NCI-H1694 (cell line): ENCODE data around the gene KLK10.

Experiments
- DNase-seq: peaks from one replicate; lab custom pipeline; 2025; lab: John Stamatoyannopoulos, UW

KLK10 gene, protein sequence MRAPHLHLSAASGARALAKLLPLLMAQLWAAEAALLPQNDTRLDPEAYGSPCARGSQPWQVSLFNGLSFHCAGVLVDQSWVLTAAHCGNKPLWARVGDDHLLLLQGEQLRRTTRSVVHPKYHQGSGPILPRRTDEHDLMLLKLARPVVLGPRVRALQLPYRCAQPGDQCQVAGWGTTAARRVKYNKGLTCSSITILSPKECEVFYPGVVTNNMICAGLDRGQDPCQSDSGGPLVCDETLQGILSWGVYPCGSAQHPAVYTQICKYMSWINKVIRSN

DNA sequence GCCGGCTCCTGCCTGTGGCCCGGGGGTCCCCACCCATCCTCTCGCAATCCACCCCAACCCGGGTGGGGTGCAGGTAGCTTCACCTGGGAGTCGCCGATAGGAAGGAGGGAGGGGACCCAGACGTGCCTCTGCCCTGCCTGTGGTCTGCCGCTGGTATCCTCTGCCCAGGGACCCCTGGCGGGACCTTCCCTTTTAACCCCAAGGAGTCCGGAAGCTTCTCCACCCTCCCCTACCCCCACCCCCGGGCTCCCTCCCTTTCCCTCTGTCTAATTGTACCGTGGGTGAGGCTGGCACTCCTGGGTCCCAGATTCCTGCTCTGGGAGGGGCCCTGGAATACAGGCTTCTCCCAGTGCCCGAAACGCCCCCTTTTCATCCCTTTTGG lies at the start of gene KLK10:
Gene KLK10 (minus strand): TSS at position 166 of the 382 bp plus-strand sequence. CDS start 579 bp downstream, outside the sequence.
- no peak for DNase-seq

DNA sequence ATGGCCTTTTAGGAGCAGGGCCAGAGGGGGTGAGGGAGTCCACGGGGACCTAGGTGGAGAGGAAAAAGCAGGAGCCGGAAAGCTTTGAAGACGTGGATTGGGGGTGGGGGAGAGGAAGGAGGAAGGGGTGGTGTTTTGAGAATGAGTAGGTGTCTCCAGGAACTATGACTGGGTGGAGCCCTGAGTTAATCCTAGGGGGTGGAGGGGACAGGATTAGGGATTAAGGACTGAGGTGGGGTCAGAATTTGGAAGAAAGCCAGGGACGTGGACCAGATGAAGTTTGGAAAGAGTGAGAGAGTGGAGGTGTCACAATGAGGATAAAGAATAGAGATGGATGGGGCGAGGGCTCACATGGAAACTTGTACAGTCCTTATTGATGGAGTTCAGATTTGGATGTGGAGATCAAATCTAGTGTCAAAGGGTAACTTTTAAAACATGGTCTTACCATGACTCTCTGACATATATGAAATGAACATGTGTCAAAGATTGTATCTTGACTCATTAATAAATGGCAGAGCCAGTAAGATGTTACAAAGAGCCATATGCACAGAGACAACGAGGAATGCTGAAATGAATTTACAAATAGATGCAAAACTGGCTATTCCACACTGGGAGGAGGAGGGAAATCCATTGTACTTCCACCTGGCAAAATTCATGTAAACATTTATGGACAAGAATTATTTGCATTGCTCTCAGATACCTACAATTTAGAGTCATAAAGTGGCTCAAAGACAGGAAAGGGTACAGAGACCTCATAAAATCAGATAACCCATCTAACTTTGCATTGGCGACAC lies 47.1 kb upstream of the KLK10 start:
- DNase-seq = no peak

DNA sequence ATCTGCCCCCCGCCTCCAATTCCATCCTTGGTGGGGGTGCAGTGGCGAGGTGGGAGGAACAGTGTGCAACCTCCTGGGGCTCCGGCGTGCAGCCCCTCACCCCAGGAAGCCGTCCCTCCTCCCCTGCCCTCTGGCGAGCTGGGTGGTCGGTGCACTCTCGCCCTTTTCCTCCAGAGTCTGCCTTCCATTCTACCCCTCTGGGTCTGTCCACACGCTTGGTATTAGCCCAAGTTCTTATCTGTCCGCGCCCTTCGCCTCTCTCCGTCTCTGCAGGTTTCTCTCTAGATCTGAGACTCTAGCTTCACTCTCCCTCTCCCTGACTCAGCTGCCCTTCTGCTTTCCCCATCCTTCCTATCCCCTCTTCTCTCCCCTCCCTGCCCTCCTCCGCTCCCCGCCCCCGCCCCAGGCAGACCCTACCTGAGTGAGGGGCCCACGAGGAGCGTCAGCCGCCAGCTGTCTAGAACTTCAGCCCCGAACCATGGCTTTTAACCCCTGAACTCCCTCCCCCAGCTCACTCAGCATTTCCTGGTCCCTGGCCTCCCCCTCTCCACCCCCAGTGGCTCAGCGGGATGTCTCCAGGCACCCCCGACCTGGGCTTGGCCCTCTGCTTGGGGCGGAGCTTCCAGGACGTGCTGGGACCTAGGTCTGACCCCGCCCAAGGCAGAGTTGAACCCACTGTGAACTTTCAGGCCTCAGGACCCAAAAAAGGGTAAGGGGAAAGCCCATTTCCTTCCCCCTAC lies 45.9 kb upstream of the KLK10 start:
- no peak for DNase-seq

DNA sequence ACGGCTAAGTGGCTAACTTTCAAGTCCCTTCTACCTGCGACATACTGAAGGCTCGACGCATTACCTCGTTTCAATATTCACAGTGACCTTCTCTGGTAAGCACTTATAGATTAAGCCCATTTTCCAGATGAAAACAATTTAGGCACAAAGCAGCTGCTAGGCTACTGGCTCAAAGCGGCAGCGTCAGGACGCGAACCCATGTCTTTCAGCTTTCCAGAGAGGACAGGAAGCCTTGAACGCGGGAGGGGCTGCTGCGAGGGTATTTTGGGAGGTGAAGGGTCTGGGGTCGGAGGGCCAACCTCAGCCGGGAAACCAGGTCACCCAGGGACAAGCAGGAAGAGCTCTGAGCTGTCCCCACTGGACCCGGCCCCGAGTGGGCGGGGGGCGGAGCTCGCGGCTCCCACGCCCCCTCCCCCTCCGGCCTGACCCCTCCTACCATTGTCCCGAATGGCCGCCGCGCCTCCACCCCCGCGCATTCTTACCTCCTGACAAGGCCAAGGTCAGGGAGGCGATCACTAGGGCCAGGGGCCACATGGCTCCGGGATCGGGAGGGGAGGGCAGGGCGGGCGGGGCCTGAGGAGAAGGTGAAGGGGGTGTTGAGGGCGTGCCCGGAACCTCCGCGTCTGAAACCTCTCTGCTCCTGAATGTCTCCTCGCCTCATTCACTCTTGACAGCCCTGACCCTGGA lies 45.2 kb upstream of the KLK10 start, which contains the start of gene KLK13:
Gene KLK13 (minus strand): TSS at position 559 of the 687 bp plus-strand sequence. CDS start 25 bp downstream, at position 534.
- no peak for DNase-seq

DNA sequence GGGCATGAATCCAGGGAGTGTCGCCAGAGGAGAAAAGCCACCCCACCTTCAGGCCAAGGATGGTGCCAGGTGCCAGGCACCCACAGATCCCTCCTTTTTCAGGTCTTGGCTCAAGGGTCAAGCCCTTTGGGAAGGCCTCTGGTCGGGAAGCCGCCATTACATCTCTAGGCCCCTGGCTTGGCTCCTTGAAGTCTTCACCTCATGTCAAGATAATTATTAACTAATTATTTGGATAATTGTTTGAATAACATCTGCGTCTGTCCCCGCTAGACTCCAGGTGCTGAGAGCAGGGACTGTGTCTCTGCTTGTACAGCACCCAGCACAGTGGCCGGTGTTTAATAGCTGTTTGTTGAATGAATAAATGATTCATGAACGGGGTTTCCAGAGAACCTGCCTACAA lies 44.2 kb upstream of the KLK10 start:
- DNase-seq = no peak

DNA sequence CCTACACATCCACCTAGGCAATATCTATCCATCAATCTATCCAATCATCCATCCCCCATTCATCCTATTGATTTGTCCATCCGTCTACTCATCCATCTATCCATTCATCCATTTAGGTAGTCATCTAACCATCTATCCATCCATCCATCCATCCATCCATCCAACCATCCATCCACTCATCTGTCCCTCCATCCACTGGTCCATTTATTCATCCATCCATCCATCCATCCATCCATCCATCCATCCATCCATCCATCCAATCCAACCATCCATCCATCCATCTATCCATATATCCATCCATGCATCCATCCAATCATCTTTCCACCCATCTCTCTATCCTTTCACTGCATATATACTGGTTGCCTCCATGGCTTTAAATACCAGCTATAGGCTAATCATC lies 41.5 kb upstream of the KLK10 start:
- no peak for DNase-seq

DNA sequence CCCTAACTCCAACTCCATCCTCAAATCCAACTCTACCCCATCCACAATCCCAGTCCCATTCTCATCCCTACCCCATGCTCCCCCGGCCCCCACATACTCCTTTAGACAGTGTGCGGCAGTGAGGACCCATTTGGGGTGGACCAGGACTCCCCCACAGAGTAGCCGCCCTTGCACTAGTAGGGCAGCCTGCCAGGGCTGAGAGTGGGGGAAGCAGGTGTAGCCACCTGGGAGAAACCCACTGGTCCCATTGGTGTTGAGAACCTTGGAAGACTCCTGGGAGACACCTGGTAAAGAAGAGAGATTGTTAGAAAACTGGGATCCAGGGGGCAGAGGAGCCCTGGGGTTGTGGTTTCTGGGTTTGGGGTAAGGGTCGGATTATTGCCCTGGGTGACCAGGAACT lies 40.8 kb upstream of the KLK10 start:
- no peak for DNase-seq

DNA sequence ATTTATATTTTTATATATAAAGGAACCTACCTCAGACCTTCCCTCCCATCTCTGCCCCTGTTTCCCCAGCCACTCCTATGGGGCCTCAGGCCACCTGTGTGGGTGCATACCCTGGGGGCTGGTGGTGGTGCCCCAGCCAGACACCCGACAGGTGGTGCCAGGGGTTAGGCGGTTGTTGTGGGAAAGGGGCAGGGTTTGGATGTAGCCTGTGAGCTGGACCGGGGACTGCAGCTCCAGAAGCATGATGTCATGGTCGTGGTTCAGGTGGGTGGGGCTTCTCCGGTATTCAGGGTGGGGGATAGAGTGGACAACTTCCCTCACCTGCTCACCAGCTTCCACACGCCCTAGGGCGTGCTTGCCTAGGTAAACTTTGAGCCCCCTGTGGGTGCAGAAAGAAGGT lies 40.2 kb upstream of the KLK10 start:
- no peak for DNase-seq

DNA sequence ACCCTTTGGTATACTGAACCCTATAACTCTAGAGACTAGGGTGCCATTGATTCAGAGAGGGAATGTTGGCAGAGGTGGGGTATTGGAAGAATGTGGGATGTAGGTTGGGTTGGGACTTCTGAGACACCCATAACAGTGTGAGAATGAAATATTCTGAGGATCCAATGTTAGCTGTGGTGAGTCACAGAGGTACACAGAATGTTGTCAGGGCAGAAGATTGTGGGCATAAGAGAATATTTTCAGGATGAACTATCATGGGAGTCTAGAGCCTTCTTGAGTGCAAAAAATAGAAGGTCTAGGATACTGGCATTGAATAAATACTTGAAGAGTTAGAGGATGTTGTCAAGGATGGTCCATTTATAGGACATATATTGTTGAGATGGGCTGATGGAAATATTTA lies 36.4 kb upstream of the KLK10 start:
- no peak for DNase-seq

DNA sequence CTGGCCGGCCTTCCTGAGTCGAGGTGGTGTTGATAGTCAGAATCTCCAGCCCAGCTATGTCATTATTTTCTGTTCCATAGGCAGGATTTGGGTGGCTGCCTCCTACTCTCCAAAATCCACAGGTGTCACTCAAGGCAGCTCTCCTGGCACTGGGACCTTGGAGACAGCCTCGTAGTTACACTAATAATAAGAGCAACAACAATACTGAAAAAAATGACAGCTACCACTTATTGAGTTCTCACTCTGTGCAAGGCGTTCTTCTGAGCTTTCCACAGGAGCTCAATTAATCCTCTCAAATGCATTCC lies 27.5 kb upstream of the KLK10 start:
- DNase-seq = no peak

DNA sequence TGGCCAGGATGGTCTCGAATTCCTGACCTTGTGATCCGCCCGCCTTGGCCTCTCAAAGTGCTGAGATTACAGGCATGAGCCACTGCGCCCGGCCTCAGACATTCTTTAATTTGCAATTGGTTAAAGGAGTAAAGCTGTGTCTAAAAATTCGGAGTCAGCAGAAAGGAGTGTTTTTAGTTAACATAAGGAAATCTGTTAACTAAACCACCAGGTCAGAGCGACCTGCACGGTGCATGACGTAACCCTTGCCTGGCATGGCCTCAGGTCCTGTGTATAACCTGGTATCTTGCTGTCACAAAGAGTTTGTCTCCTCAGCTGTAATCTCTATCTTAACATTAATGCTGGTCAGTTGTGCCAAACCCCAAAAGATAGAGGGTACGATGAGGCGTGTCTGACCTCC lies 24.8 kb upstream of the KLK10 start:
- DNase-seq = no peak

DNA sequence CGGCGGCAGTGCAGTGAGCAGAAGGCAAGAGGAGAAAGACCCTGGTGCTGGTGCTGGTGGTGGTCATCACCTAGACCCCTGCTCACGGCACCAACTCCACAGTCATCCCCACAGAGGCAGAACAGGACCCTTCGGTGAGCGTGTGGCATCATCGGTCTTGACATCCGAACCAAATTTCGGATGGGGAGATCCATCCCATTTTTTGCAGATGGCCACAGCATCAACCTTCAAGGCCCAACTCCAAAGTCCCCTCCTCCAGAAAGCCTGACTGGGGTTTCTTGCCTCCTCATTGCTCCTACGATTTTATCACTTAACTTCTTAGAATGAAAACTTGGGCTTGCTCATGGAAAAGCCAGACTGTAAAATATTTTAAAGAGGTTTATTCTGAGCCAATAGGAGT lies 24.0 kb upstream of the KLK10 start:
- DNase-seq = no peak

DNA sequence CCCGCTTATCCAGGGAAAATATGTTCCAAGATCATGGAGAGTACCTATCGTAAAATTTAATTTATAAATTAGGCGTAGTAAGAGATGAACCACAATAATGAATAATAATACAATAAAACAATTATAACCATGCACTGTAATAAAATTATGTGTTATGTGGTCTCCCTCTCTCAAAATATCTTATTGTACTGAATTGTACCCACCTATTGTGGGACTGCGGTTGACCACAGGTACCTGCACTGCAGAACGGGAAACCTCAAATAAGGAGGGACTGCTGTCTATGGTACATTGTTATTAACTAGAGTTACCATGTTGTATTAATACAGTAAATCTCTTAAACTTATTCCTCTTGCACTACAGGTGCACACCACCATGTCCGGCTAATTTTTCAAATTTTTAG lies 20.6 kb upstream of the KLK10 start:
- DNase-seq = no peak

DNA sequence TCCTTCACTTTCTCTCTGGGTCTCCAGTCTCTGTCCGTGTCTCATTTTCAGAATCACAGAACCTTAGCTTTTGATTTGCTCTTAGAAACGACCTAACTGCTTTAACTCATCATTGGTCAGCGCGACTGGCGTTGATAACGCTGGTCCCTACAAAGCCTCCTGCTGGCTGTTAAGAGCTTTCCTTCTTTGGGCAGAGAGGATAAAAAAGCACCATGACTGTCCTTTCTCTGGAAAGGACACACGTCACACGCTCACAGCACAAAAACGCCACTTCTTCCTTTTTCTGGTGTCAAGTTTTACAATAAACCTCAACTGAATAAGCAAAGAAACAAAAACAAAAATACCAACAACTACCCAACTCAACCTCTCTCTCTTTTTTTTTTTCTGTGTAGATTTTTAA lies 17.0 kb upstream of the KLK10 start:
- DNase-seq = no peak

DNA sequence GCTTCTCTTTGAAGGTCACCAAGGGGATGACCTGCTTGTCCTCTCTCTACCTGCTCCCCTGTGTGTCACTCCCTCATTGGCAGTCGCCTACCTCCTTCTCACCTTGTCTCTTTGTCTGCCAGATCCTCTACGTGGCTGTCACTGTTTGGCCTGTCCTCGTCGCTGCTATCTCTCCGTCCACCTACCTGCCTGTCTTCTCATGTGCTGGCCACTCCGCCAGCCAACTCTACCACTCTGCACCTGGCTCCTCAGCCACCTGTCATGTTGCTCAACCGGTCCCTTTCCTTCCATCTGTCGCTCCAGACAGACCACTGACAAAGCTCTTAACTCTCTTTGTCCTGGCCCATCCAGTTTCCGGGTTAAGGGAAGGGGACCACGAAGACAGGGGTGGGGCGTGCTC lies 15.2 kb upstream of the KLK10 start, which contains the start of gene KLK12:
Gene KLK12 (minus strand): TSS at position 299 of the 400 bp plus-strand sequence. CDS start 381 bp downstream, outside the sequence.
- no peak for DNase-seq

DNA sequence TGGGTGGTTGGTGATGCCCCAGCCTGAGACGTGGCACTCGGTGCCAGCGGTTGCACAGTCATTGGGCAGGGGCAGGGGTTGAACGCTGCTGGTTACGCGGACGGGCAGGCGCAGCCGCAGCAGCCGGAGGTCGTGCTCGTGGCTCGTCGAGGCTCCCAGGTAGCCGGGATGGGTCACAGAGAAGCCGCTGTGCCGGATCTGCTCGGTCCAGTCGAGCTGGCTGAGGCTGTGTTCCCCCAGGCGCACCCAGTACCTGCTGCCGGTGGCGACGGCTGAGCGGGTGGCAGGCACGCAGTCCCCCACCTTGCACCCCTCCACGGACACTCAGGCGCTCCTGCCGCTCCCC lies 12.3 kb upstream of the KLK10 start:
- DNase-seq = no peak

DNA sequence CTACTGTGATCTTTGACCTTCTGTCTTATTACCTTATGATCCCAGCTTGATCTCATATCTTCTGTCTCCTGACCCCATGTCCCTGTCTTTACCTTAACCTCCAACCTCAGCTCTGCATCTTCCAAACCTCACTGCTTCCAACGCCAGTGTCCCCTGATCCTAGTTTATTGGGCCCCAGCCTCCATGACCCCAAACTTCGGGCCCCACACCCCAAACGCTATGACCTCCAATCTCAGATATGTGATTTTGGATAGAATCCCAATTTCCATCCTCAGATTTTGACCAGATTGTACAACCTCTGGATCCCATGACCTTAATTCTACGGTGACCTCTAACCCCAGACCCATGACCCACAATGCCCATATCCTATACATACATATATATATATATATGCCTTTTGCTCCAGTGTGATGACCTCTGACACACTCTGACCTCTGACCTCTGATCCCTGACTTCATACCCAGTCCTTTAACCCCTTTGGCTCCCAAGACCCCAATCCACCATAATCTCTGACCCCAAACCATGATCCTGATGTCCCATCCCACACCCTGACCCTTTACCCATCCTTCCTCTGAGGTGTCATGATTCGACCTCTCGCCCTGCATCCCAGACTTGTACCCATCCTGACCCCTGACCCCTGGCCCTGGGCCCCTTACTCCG lies 11.8 kb upstream of the KLK10 start:
- DNase-seq = no peak

DNA sequence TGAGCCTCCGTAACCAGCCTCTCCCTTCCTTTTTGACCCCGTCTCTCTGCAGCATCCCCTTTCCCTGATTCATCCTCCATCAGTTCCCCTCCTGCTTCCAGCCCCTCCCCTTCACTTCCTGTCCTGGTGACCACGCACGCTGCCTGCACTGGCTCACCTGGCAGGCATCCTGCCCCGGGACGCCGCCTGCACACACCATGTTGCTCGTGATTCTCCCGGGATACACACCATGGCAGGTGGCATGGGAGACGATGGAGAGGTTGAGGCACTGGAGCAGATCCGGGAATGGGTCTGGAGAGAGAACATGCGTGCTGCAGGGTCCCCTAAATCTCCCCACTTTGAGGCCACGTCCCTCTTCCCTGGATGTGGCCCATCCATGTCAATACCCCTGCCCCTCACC lies 11.1 kb upstream of the KLK10 start:
- DNase-seq = no peak

DNA sequence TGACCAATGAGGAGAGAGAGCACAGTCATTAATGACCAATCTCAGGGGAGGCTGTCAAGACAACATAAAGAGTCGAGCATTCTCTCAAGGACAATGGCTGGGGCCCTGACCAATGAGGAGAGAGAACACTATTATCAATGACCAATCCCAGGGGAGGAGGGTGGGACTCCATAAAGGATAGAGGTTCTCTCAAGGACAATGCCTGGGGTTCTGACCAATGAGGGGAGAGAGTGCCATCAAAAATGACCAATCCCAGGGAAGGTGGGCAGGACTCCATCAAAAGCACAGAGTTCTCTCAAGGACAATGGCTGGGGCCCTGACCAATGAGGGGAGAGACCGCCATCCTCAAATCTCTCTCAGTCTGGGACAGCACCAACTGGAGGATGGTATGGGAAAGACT lies 10.2 kb upstream of the KLK10 start:
- DNase-seq = no peak

DNA sequence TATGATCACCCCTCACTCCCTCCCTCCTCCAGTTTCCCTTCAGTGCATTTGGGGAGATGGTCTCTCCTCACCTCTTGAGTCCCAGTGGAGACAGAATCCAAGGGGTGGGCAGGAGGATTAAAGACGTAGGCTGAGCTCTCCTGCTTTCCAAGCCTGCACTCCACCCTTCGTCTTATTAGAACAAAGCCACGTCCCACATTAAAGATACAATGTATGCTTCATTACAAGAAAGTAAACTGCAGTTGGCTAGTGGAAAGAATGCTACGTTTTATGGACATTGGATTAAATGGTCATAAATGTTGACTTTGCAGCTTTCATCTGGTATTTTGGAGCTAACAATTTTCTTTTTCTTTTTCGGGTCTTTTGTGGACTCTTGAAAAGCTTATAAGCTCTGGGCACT lies 8.4 kb upstream of the KLK10 start:
- no peak for DNase-seq

DNA sequence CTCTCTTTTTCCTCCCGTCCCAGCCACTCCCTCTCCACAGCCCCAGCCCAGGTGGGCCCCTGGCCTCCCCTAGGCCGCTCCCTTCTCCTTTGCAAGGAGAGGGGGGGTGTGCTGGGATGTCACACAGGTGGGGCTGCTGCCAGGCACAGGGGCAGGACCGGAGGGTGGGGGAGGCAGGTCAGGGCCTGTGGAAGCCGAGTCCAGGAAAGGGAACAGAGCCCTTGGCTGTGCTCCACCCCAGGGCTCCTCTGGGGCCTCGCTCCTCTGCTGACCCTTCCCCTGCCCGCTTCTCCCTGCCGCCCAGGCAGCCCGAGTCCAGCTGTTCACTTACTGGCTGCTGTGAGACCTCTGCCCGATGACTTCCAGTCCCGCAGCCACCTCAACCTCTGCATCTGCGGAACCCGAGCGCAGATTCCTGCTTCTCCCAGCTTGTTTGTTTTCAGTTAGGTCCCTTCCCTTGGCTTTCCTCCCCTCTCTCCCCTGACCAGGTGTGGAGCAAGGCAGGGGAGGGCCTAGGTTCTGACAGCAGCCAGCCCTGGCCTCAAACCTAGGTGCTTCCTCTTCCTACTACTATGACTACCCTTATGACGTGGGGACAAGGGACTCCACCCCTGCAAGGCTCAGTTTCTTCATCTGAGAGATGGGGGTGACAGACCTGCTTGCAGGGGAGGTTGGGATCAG lies 7.8 kb upstream of the KLK10 start:
- no peak for DNase-seq

DNA sequence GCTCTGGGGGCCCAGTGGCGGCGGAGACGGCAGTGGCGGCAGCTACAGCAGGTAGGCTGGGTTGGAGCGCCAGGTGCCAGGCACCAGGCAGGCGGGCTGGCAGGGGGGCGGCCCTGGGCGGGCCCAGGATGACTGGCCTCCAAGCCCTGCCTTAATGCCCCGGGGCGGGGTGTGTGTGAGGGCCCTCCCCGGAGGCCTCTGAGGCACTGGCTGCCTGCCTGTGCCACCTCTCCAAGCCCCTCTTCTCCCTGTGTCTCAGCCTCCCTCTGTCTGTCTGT lies 7.0 kb upstream of the KLK10 start, which contains the start of gene KLK11:
Gene KLK11 (minus strand): TSS at position 63 of the 278 bp plus-strand sequence. CDS start 985 bp downstream, outside the sequence.
- DNase-seq = no peak
